GM13976 (cell line): ENCODE measurements around the gene PARG.
"Not testable (repeated sequence)": the region's sequence is repeated elsewhere in the genome, so short reads cannot be mapped to it uniquely, and the experiment has no call there.

ENCODE experiments used
- DNase-seq: peaks from one replicate; pipeline ENCODE4 v3.0.0; 2012; ENCODE audit warnings: low spot score
- CTCF ChIP-seq: IDR thresholded peaks from 2 replicates; pipeline ENCODE4 v1.5.1; 2012; ENCODE audit warnings: borderline replicate concordance, mild to moderate bottlenecking; ENCODE audit not compliant: insufficient read depth; ENCODE audit errors: extremely low read depth, missing control alignments, control extremely low read depth
- in situ Hi-C: fragments of 300-500 bp; cut with MboI; formaldehyde crosslinking; loops from one replicate; pipeline ENCODE4 v1.12.0; 2022; ENCODE audit warnings: low sequenced_read_pairs, mixed read lengths, inconsistent platforms; ENCODE audit not compliant: unreplicated experiment

PARG gene

GRCh38 chr10:49776851-49777250 is 165.0 kb downstream of the PARG start:
- no peak for TF ChIP-seq CTCF
- DNase-seq, result no peak
- in situ Hi-C loops, result no loop called here

GRCh38 chr10:49775014-49775413 is 166.8 kb downstream of the PARG start:
- in situ Hi-C loops, result no loop called here

GRCh38 chr10:49772944-49773343 is 168.9 kb downstream of the PARG start:
- DNase-seq, in situ Hi-C loops: not testable (repeated sequence)

More at GRCh38 chr10:49775014-49775413, 166.8 kb downstream of the PARG start:
- no peak for TF ChIP-seq CTCF
- DNase-seq, result no peak

- DNase-seq, in situ Hi-C loops: not testable (repeated sequence)
These were observed 170.8 kb downstream of the PARG start for GRCh38 chr10:49771046-49771445.

- TF ChIP-seq CTCF, result no peak
- in situ Hi-C loops, result no loop called here
- no peak for DNase-seq
These were observed 172.1 kb downstream of the PARG start for GRCh38 chr10:49769692-49770091.

GRCh38 chr10:49768731-49769130 is 173.1 kb downstream of the PARG start:
- in situ Hi-C loops, result no loop called here
- no peak for DNase-seq
- no peak for TF ChIP-seq CTCF

GRCh38 chr10:49768329-49768728 is 173.5 kb downstream of the PARG start:
- DNase-seq, result no peak
- no peak for TF ChIP-seq CTCF
- in situ Hi-C loops, result no loop called here
